Ovary (tissue), 3 donors: ENCODE data around the gene HDAC2.

Experiments
- POLR2A ChIP-seq: fragments of 450-650 bp; IDR thresholded peaks from one replicate; pipeline ENCODE4 v1.6.1; 2017; ENCODE audit warnings: antibody characterized with exemption, mild to moderate bottlenecking, moderate library complexity
- TF ChIP-seq, protein P1 (sequence below), 3 donors: fragments of 450-650 bp in 2 of 3; fragments of 200-600 bp in 1 of 3; IDR thresholded peaks; one replicate each; pipeline versions ENCODE4 v1.5.1 to v1.8.0; 2016 to 2022; ENCODE audit warnings: antibody characterized with exemption in 3 of 3, mild to moderate bottlenecking in 1 of 3
- donor health status: DM: no; HTN: no; CAD: no.

GRCh38 chr6:113982055-113982550, 11.2 kb upstream of the HDAC2 start:
- TF ChIP-seq, protein P1, sequence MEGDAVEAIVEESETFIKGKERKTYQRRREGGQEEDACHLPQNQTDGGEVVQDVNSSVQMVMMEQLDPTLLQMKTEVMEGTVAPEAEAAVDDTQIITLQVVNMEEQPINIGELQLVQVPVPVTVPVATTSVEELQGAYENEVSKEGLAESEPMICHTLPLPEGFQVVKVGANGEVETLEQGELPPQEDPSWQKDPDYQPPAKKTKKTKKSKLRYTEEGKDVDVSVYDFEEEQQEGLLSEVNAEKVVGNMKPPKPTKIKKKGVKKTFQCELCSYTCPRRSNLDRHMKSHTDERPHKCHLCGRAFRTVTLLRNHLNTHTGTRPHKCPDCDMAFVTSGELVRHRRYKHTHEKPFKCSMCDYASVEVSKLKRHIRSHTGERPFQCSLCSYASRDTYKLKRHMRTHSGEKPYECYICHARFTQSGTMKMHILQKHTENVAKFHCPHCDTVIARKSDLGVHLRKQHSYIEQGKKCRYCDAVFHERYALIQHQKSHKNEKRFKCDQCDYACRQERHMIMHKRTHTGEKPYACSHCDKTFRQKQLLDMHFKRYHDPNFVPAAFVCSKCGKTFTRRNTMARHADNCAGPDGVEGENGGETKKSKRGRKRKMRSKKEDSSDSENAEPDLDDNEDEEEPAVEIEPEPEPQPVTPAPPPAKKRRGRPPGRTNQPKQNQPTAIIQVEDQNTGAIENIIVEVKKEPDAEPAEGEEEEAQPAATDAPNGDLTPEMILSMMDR (IDR thresholded peaks at IDR 0.05), result no peak
- TF ChIP-seq POLR2A, result no peak
